Ramos (cell line): Measurements from ENCODE around the gene CYFIP1.

Experiments used
- in situ Hi-C: fragments of 300-500 bp; cut with MboI; formaldehyde crosslinking; loops from one replicate; pipeline ENCODE4 v1.14.3; 2022; ENCODE audit warnings: low sequenced_read_pairs; ENCODE audit not compliant: unreplicated experiment

Gene CYFIP1

GRCh38 chr15:22877117-22877516, 103.1 kb downstream of the CYFIP1 start:
- in situ Hi-C loops, result no loop called here

GRCh38 chr15:22874966-22875365, 105.2 kb downstream of the CYFIP1 start:
- in situ Hi-C loops, result no loop called here

- in situ Hi-C loops, result no loop called here
Measured at GRCh38 chr15:22874256-22874655, 105.9 kb downstream of the CYFIP1 start.

- in situ Hi-C loops, result no loop called here
Measured at GRCh38 chr15:22873841-22874240, 106.3 kb downstream of the CYFIP1 start.

GRCh38 chr15:22872936-22873701, 107.0 kb downstream of the CYFIP1 start:
- in situ Hi-C loops, result no loop called here

- in situ Hi-C loops, result no loop called here
Measured at GRCh38 chr15:22871481-22872086, 108.6 kb downstream of the CYFIP1 start.

GRCh38 chr15:22870865-22871264, 109.3 kb downstream of the CYFIP1 start:
- in situ Hi-C loops, result no loop called here

GRCh38 chr15:22869856-22870255, 110.3 kb downstream of the CYFIP1 start:
- in situ Hi-C loops, result no loop called here

GRCh38 chr15:22868928-22869327, 111.2 kb downstream of the CYFIP1 start:
- in situ Hi-C loops, result no loop called here

GRCh38 chr15:22868495-22868894, 111.7 kb downstream of the CYFIP1 start:
- in situ Hi-C loops, result no loop called here

GRCh38 chr15:22867886-22868285, 112.3 kb downstream of the CYFIP1 start:
- in situ Hi-C loops, result no loop called here

- in situ Hi-C loops, result no loop called here
Measured at GRCh38 chr15:22866079-22866478, 114.1 kb downstream of the CYFIP1 start.

GRCh38 chr15:22863356-22863755, 116.8 kb downstream of the CYFIP1 start:
- in situ Hi-C loops, result no loop called here

- in situ Hi-C loops, result no loop called here
Measured at GRCh38 chr15:22861161-22861560, 119.0 kb downstream of the CYFIP1 start.

- in situ Hi-C loops, result no loop called here
Measured at GRCh38 chr15:22856659-22857058, 123.5 kb downstream of the CYFIP1 start.

GRCh38 chr15:22855791-22856190, 124.4 kb downstream of the CYFIP1 start:
- in situ Hi-C loops, result no loop called here

GRCh38 chr15:22851513-22851912, 128.7 kb downstream of the CYFIP1 start:
- in situ Hi-C loops, result no loop called here

GRCh38 chr15:22850055-22850454, 130.1 kb downstream of the CYFIP1 start:
- in situ Hi-C loops, result no loop called here

GRCh38 chr15:22846073-22846472, 134.1 kb downstream of the CYFIP1 start:
- in situ Hi-C loops, result no loop called here

- in situ Hi-C loops, result no loop called here
Measured at GRCh38 chr15:22845289-22845900, 134.8 kb downstream of the CYFIP1 start.

- in situ Hi-C loops, result no loop called here
Measured at GRCh38 chr15:22844421-22845288, 135.5 kb downstream of the CYFIP1 start.
